MM.1S (cell line): ENCODE measurements around the gene BBOX1.

Experiments used
- EZH2 ChIP-seq: fragments of 300-600 bp; sonication (generic); optimal IDR thresholded peaks from 2 replicates; pipeline ENCODE3; 2017; ENCODE audit warnings: low read depth, mild to moderate bottlenecking, antibody characterized with exemption, low read length, mixed read lengths
- EZH2phosphoT487 ChIP-seq: fragments of 300-600 bp; sonication (generic); IDR thresholded peaks from 2 replicates; pipeline ENCODE4 v1.6.1; 2018; ENCODE audit warnings: antibody characterized with exemption, low read length
- TF ChIP-seq, protein P1 (sequence below): fragments of 300-600 bp; sonication (generic); IDR thresholded peaks from 2 replicates; pipeline ENCODE4 v1.5.1; 2016; ENCODE audit warnings: antibody characterized with exemption, low read length, mixed read lengths

DNA sequence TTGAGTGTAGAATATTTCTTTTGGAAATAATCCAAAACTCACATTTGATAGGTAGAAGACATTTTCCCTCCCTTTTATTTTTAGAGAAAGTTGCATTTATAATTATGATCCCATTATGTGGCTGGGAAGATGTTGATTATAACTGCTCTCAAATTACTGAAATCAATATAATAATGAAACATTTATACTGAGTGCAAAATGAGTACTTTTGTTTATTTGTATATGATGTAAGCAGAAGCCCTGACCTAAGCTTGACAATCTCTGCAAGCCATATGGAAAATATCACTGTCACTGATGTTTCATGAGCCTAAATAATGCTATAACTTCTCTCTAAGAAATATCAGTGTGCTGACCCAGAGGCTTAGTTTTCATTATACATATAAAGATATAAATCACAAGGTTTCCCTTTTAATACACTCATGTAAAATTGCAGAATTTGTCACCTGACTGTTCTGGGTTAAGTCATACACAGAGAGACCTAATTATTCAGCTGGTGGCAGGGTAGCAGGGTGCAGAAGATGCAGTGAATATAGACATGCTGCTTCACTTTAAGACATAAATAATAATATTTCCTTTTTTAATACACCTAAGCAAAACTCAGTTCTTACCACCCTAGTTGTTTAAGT, 99.2 kb downstream of the BBOX1 start:
- TF ChIP-seq, protein P1, sequence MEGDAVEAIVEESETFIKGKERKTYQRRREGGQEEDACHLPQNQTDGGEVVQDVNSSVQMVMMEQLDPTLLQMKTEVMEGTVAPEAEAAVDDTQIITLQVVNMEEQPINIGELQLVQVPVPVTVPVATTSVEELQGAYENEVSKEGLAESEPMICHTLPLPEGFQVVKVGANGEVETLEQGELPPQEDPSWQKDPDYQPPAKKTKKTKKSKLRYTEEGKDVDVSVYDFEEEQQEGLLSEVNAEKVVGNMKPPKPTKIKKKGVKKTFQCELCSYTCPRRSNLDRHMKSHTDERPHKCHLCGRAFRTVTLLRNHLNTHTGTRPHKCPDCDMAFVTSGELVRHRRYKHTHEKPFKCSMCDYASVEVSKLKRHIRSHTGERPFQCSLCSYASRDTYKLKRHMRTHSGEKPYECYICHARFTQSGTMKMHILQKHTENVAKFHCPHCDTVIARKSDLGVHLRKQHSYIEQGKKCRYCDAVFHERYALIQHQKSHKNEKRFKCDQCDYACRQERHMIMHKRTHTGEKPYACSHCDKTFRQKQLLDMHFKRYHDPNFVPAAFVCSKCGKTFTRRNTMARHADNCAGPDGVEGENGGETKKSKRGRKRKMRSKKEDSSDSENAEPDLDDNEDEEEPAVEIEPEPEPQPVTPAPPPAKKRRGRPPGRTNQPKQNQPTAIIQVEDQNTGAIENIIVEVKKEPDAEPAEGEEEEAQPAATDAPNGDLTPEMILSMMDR: no peak
- no peak for TF ChIP-seq EZH2phosphoT487
- no peak for TF ChIP-seq EZH2
